Measurements from ENCODE around the gene KY. TPM values are rescaled to one million over a fixed set of nuclear protein-coding genes. Genes with fewer than 3 reads are reported as not detected.

KY gene
- total and polyA plus RNA-seq, 2 donors (not counting 1 experiment from before 2014, with no cell fraction given) = not detected

DNA sequence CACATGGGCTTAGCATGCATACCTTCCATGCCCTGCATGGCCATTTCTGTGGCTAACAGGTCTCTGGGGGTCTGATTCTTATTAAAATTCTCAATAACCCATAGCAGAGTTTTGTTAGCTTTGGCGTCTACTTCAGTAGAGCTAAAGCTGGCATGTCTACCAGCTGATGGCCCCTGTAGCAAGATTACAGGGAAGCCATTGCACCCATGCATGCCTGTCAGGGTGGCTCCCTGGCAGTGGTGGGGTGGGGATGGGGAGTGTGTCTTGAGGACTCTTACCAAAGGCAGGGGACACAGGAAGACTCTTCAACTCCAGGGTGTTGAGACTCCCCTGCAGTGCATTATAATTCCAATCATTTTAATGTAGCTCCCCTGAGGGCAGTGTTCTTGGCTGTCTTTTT lies 4.7 kb downstream of the KY start:
- H3K4me1 Mint-ChIP-seq = peaks cover 1% of the 10 kb centered on the region

DNA sequence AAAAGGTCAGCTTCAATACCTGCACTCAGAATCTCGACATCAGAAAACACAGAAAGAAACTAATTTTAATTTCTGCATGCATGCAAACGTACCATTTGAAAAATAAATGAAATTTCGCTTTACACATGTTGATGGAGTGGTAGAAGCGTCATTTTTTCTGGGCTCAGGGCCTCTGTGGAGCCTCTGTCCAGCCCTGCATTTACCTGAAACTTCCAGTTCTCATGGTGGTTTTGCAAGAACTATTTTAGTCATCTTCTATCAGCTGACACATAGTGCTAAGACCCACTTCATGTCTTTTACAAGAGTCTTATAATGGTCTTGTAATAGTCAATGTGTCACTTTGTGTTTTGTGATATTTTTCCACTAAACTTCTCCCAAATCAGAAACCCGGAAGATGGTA lies 5.3 kb downstream of the KY start:
- H3K27ac Mint-ChIP-seq = no peak overlapping the region
- no peak overlapping the region for H3K4me2 ChIP-seq (replicated peaks; ENCODE audit: low read depth, low read length, poor library complexity, severe bottlenecking)
- POLR2A ChIA-PET = no interaction called here

More for the DNA sequence above, 4.7 kb downstream of the KY start:
- Histone ChIP-seq H4K20me1 (ENCODE audit: control insufficient read depth, insufficient read depth, low read length, poor library complexity, severe bottlenecking) (no peaks in the 10 kb centered on the region), H3K36me3 (replicated peaks in 1 of 2; ENCODE audit: control extremely low read depth in 1 of 2, control insufficient read depth in 1 of 2, extremely low read depth in 1 of 2, insufficient read depth in 2 of 2, low read length in 1 of 2) (no peaks in the 10 kb centered on the region), H3K4me3 (ENCODE audit: control extremely low read depth in 1 of 5, extremely low read depth in 1 of 5, insufficient read depth in 1 of 5, low read depth in 2 of 5, low read length in 4 of 5) (no peak overlapping the region), H2AFZ (ENCODE audit: insufficient read depth, low read depth, low read length, poor library complexity, severe bottlenecking) (no peak overlapping the region), H3K27me3 (replicated peaks in 1 of 4; ENCODE audit: control extremely low read depth in 1 of 4, control insufficient read depth in 3 of 4, insufficient read depth in 4 of 4, low read length in 3 of 4) (peaks cover 0 to under 1% (median 0%) of the 10 kb centered on the region in 4 experiments), H3K4me1 (ENCODE audit: control insufficient read depth in 2 of 2, insufficient read depth in 2 of 2, low read length in 2 of 2) (no peaks in the 10 kb centered on the region), H3K9me3 (ENCODE audit: control extremely low read depth in 1 of 3, control insufficient read depth in 2 of 3, insufficient read depth in 1 of 3, low read length in 2 of 3) (no peaks in the 10 kb centered on the region), H3K27ac (ENCODE audit: low read length in 2 of 2) (no peak overlapping the region), H3K79me2 (ENCODE audit: control insufficient read depth, insufficient read depth, low read length) (no peaks in the 10 kb centered on the region), H3K9ac (ENCODE audit: low read length) (no peak overlapping the region), H3K4me2 (replicated peaks; ENCODE audit: low read depth, low read length, poor library complexity, severe bottlenecking) (no peak overlapping the region)
- Mint-ChIP-seq H3K27ac (no peak overlapping the region), H3K9me3 (ENCODE audit: insufficient read depth) (no peaks in the 10 kb centered on the region), H3K4me3 (no peak overlapping the region), H3K27me3 (peaks cover 5% of the 10 kb centered on the region)
- no peak for ATAC-seq (ENCODE audit: low read depth)
- CTCF ChIA-PET = interaction anchor here (0.6 kb wide), 1 partner anchor 16 kb away, joined by 3 read pairs; no protein-coding TSS in a partner anchor
- TF ChIP-seq EZH2 (IDR thresholded peaks at IDR 0.05; ENCODE audit: borderline replicate concordance, insufficient read depth, low read depth, low read length, poor library complexity, severe bottlenecking) = no peak
- TF ChIP-seq, protein P1, sequence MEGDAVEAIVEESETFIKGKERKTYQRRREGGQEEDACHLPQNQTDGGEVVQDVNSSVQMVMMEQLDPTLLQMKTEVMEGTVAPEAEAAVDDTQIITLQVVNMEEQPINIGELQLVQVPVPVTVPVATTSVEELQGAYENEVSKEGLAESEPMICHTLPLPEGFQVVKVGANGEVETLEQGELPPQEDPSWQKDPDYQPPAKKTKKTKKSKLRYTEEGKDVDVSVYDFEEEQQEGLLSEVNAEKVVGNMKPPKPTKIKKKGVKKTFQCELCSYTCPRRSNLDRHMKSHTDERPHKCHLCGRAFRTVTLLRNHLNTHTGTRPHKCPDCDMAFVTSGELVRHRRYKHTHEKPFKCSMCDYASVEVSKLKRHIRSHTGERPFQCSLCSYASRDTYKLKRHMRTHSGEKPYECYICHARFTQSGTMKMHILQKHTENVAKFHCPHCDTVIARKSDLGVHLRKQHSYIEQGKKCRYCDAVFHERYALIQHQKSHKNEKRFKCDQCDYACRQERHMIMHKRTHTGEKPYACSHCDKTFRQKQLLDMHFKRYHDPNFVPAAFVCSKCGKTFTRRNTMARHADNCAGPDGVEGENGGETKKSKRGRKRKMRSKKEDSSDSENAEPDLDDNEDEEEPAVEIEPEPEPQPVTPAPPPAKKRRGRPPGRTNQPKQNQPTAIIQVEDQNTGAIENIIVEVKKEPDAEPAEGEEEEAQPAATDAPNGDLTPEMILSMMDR (IDR thresholded peaks at IDR 0.05) = no peak
- WGBS (ENCODE audit: insufficient coverage) = 100% methylated on average over 1 of the region's 1 CpG
- POLR2A ChIA-PET = no interaction called here
- intact Hi-C loops (cut with micrococcal nuclease) = no loop called here
- DNase-seq = no peak

More for the DNA sequence above, 5.3 kb downstream of the KY start:
- Histone ChIP-seq H3K9ac (ENCODE audit: low read length) (no peak overlapping the region), H2AFZ (ENCODE audit: insufficient read depth, low read depth, low read length, poor library complexity, severe bottlenecking) (no peak overlapping the region), H4K20me1 (ENCODE audit: control insufficient read depth, insufficient read depth, low read length, poor library complexity, severe bottlenecking) (no peaks in the 10 kb centered on the region), H3K79me2 (ENCODE audit: control insufficient read depth, insufficient read depth, low read length) (no peaks in the 10 kb centered on the region), H3K36me3 (replicated peaks in 1 of 2; ENCODE audit: control extremely low read depth in 1 of 2, control insufficient read depth in 1 of 2, extremely low read depth in 1 of 2, insufficient read depth in 2 of 2, low read length in 1 of 2) (no peaks in the 10 kb centered on the region), H3K4me1 (ENCODE audit: control insufficient read depth in 2 of 2, insufficient read depth in 2 of 2, low read length in 2 of 2) (no peaks in the 10 kb centered on the region), H3K27me3 (replicated peaks in 1 of 4; ENCODE audit: control extremely low read depth in 1 of 4, control insufficient read depth in 3 of 4, insufficient read depth in 4 of 4, low read length in 3 of 4) (no peaks in the 10 kb centered on the region), H3K9me3 (ENCODE audit: control extremely low read depth in 1 of 3, control insufficient read depth in 2 of 3, insufficient read depth in 1 of 3, low read length in 2 of 3) (no peaks in the 10 kb centered on the region), H3K27ac (ENCODE audit: low read length in 2 of 2) (no peak overlapping the region), H3K4me3 (ENCODE audit: control extremely low read depth in 1 of 5, extremely low read depth in 1 of 5, insufficient read depth in 1 of 5, low read depth in 2 of 5, low read length in 4 of 5) (no peak overlapping the region)
- no peaks in the 10 kb centered on the region for H3K9me3 Mint-ChIP-seq (ENCODE audit: insufficient read depth)
- H3K4me3 Mint-ChIP-seq = no peak overlapping the region
- WGBS (ENCODE audit: insufficient coverage) = no CpG with 5 or more reads among the region's 5 CpGs
- ATAC-seq (ENCODE audit: low read depth) (no peak), DNase-seq (no peak)
- intact Hi-C loops (cut with micrococcal nuclease) = no loop called here
- CTCF ChIA-PET = no interaction called here
- peaks cover 1% of the 10 kb centered on the region for H3K4me1 Mint-ChIP-seq
- TF ChIP-seq, protein P1 (IDR thresholded peaks at IDR 0.05) = no peak
- no peak for TF ChIP-seq EZH2 (IDR thresholded peaks at IDR 0.05; ENCODE audit: borderline replicate concordance, insufficient read depth, low read depth, low read length, poor library complexity, severe bottlenecking)
- H3K27me3 Mint-ChIP-seq = peaks cover 5% of the 10 kb centered on the region

Measured in B cell (primary cell).